Activated T-cell treated with anti-CD3 and anti-CD28 coated beads, Interleukin-2, amount 50 U/mL, for 1 hour (primary cell): ENCODE data around the gene FXYD3.
A peak's percentile ranks its signal among the peaks of the same experiment; 100 is the strongest.
"Not testable (repeated sequence)": the region's sequence is repeated elsewhere in the genome, so short reads cannot be mapped to it uniquely, and the experiment has no call there.

ENCODE experiments used
- DNase-seq: peaks from one replicate; pipeline ENCODE4 v3.0.0-alpha.2; 2020

FXYD3 gene

DNA sequence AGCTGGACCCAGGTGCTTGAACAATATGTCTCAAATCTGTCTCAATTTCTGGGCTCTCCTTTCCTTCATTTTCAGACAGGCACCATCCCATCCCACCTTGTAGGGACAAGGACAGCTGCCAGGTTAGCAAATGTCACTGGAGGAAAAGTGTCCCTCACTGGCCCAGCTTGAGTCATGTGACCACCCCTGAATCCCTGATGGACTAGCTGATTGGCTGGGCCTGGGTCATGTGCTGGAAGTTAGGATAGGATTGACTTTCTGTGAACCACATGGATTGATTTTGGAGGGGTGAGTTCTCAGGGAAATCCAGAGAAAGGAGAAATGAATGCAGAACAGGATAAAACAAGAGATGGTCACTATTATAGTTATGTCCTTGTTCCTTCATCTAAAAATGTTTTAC, 28.2 kb upstream of the FXYD3 start:
- DNase-seq: no peak

DNA sequence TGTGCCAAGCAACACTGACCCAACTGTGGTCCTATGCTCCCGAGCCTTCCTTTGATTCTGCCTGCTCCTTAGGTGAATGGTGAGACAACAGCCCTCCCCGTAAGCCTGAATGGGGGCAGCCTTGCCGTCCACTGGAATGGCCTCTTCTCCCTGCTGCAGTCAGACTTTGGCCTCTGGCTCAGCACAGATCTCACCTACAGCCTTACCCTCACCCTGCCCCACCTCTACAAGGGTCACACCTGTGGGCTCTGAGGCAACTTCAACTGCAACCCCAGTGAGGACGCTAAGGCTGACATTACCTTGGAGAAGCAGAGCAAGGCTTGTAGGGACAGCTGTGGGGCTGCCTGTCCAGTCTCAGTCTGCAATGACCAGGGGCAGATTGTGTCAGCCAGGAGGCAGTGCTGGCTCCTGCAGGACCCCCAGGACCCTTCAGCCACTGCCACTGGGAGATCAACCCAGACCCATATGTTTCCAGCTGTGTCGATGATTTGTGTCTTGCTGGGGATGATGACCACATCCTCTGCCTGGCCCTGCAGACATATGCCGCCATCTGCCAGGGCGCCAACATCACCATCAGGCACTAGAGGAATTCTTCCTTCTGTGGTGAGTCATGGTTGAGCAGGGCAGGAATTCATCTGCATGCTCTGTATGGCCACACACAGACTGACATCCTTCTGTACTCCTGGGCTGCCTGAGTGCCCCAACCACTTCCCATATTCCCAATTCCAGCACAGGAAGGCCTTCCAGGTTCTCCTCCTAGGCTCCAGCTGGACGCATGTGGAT, 27.3 kb upstream of the FXYD3 start:
- no peak for DNase-seq

DNA sequence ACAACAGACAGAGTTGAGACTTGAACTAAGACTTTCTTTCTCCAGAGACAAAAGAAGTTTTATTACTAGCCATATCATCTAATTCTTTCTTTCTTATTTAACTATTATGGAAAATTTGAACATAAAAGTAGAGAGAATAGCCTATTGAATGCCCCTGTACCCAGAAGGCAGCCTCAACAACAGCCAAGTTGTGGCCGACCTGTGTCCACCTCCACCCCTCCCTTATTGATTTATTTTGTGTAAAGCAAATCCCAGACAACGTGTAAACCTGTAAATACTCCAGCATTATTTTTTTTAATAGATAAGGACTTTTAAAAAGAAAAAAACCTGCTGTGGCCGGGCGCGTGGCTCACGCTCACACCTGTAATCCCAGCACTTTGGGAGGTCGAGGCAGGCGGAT, 26.1 kb upstream of the FXYD3 start:
- no peak for DNase-seq

DNA sequence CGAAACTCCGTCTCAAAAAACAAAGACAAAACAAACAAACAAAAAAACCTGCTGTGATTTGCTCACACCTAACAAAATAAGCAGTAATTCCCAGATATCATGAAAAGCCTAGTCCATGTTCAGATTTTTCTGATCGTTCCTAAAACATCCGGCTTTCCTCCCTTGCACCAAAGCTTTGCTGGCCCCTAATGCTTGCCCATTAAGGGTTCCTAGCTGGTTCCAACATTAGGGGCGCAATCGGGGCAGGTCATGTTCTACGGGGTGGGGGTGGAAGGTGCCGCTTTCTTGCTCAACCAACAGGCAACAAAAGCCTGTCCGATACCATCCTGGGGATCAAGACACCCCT, 25.5 kb upstream of the FXYD3 start:
- no peak for DNase-seq

DNA sequence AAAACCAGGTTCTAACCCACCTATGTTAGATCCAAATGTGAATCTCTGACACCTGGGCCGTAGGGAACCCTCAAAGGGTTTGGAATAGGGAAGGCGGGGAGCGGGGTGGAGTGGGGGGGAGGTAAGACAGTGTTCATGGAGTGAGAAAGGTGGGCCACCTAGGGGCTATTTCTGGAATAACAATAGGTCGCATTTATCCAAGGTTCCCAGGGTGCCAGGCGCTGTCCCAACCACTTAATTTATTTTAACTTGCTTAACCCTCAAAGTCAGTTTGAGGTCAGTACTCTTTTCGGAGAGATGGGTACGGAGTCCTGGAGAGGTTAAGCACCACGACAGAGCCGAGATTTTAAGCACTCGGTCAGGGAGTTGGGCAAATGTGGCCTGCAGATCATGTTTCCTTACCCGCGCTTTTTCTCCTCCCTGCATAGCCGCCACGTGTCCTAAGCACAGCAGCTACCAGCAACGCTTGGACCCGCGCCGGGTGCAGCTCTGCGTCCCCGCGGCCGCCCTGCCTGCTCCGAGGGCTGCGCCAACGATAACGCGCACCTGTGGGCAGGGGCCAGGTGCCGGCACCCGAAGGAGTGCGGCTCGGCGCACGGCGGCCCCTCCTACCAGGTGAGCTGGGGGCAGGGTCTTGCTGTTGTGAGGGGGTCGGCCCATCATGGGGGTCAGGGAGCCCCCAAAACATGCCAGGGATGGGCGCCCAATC, 25.0 kb upstream of the FXYD3 start:
- peak; percentile 35 for DNase-seq

DNA sequence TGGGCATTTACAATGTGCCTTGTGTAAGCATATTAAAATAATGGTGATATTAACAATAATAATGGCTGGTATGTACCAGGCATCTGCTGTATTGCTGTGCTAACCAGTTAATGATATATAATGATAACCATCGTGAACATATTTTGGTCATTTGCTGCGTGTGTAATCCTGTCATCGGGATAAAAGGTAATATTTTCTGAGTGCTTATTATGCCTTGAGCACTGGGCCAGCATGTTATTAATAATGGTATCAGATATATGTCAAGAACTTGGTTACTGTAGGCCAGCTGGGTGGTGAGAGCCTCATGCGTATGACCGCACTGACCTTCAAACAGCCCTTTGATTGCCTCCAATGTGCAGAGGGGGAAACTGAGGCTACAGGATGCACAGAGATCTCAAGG, 22.2 kb upstream of the FXYD3 start:
- no peak for DNase-seq

DNA sequence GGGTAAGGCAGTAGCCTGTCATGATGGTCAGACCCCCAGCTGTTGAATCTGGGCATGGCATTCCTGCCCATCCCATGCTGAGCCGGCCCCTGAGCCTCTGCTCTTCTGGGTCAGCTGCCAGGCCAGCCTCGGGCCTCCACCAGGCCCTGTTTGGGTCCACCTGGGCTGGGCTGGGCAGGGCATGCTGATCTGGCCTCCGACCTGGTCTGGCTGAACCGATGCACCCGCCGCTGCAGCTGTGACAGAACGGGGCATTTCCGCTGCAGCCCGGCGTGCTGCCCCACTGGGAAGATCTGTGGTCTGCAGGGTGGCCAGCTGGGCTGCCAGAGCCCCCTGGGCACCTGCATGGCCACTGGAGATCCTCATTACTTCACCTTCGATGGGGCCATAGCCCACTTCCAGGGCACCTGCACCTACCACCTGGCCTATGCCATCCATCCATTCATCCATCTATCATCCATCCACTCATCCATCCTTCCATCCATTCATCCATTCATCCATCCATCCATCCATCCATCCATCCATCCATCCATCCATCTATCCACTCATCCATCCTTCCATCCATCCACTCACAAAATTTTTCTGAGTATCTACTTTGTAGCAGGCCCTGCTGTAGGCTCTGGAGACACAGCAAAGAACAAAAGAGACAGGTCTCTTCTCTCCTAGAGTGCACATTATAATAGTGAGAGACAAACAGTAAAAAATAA, 21.5 kb upstream of the FXYD3 start:
- no peak for DNase-seq

DNA sequence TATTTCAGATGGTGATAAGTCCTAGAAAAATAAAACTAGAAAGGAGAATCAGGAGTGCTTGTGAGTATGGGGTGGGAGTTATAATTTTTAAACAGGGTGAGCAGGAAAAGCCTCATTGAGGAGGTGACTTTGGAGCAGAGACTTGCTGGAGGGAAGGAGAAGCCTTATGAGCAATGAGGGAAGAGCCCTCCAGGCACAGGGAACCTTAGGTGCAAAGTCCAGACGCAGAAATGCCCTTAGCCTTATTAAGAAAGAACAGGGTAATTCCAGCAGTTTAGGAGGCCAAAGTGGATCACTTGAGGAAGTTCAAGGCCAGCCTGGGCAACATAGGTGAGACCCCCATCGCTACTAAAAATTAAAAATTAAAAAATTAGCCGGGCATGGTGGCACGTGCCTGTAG, 21.0 kb upstream of the FXYD3 start:
- no peak for DNase-seq

DNA sequence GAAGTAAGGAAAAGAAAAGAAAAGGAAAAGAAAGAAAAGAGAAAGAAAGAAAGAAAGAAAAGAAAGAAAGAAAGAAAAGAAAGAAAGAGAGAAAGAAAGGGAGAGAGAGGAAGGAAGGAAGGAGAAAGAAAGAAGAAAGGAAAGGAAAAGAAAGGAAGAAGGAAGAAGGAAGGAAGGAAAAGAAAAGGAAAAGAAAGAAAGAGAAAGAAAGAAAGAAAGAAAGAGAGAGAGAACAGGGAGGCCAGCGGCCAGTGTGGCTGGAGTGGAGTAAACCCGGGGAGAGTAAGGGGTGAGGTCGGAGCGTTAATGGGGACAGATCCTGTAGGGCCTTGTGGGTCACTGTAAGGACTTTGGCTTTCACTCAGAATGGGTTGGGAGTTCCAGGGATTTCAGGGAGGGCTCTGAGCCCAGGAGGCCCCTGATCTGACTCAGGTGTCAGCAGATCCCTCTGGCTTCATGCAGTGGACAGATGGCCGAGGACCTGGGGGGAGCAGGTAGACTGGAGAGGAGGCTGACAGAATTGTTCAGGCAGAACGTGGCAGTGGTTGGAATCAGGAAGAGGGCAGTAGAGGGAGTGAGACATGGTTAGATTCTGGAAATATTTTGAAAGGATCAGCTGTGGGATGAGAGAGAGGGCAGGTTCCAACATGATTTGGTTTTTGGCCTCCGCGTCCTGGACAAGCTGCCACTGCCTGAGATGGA, 19.8 kb upstream of the FXYD3 start:
- no peak for DNase-seq

DNA sequence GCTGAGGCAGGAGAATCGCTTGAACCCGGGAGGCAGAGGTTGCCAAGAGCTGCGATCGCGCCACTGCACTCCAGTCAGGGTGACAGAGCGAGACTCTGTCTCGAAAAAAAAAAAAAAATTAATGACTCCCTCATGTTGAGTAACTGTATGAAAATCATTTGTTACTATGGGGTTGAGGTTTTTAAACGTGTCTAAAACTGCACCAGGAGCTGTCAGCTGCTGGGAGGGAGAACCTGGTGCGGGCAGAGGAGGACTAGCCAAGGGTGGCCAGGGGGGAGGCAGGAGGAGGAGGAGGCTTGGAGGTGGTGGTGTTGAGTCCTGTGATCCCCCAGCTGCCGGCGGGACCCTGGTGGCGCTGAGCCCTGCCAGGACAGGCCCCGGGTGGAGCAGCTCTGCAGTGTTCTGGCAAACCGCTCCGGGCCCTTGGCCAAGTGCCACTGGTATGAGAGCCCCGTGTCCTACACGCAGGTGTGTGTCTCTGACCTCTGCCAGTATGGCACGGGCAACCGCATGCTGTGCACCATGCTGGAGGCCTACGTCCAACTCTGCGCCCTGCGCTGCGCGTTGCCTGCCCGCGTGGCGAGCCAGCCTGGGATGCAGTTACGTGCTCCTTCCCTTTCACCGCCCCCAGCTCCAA, 17.1 kb upstream of the FXYD3 start:
- DNase-seq: no peak

DNA sequence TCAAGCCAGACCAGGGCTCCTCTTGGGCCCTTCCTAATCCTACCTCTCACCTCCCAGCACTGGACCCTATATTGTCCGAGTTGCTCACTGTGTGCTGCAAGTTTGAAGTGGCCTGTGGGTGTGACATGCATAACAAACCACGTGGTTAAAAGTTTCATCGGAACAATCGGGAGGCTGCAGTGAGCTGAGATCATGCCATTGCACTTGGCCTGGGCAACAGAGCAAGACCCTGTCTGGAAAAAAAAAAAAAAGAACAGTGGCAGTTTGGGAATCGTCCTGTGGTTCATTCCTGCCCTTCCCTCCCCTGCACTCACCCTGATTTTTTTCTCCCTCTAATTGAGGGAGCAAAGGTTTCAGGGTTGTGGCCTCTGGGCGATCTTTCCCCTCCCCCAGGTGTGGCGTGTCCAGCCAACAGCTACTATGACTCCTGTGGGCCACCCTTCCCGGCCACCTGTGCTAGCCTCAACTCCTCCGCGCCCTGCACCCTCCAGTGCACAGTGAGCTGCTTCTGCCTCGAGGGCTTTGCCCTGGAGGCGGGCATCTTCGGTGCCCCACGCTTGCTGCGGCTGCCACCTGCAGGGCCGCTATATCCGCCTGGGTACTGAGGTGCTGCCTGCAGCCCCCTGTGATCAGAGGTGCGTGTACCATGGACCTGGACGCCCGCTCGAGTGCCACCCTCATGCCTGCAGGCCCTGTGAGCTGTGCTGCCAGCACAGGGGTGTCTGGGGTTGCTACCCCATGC, 16.3 kb upstream of the FXYD3 start:
- no peak for DNase-seq

DNA sequence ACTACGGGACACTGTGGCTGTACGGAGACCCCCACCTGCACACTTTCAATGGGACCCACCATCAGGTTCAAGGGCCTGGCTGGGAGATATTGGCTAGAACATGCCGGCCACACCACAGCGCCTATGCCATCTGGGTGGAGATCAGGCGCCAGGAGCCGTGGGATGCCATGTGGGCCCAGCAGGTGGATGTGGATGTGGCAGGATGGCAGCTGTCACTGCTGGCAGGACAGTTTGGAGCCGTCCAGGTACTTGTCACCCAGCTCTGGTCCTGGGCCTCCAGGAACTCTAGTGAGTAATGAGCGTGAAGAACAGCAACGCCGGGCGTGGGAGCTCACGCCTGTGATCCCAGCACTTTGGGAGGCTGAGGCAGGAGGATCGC, 15.7 kb upstream of the FXYD3 start:
- DNase-seq: no peak

DNA sequence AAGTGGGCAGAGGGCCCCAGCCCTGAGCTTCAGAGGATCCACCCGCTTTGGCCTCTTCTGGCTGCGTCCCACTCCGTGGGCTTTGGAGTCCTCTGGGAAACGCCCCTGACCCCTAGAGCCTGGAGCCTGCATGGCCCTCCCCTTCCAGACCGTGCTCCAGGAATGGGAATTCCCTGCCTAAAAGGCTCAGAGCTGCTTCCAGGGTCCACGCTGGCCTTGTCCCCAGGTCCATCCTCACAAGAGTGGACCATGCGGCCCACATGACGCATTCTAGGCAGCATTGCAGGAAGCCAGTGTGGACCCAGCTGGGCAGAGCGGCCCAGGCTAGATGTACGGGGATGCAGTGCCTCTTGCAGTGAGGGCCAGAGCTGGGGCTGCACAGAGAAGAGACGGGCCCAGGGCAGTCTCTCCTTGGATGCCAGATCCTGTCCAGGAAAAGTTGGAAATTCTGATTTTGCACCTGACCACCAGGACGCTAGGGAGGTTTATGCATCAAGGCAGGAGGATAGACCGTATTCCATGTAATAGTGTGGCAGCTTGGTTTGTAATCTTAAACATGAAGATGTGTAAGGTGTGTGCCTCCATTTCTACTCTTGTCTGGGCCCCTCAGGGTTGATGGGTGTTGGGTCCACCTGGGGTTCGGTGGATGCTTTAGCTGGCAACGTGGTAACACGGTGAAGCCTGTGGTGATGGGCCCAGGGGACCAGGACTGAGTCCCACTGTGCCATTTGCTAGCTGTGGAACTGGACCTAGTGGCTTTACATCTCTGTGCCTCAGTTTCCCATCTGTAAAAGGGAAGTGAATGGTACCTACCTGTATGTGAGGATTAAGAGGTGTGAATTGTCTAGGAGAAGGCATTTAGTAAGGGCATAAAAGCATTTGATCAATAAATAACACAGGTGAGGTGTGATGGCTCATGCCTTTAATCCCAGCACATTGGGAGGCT, 14.8 kb upstream of the FXYD3 start:
- DNase-seq: no peak

DNA sequence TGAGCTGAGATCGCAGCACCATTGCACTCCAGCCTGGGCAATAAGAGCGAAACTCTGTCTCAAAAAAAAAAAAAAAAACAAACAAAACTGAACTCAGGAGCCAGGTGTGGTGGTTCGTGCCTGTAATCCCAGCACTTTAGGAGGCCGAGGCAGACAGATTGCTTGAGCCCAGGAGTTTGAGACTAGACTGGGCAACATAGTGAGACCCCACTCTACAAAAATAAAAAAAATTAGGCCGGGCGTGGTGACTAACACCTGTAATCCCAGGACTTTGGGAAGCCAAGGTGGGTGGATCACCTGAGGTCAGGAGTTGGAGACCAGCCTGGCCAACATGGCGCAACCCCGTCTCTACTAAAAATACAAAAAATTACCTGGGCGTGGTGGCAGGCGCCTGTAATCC, 13.7 kb upstream of the FXYD3 start:
- DNase-seq: not testable (repeated sequence)

DNA sequence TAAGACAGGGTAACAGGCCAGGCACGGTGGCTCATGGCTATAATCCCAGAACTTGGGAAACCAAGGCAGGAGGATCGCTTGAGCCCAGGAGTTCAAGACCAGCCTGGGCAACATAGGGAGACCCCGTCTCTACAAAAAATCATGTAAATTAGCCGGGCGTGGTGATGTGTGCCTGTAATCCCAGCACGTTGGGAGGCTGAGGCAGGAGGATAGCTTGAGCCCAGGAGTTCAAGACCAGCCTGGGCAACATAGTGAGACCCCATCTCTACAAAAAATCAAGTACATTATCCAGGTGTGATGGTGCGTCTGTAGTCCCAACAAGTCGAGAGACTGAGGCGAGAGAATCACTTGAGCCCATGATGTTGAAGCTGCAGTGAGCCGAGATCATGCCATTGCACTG, 12.0 kb upstream of the FXYD3 start:
- DNase-seq: not testable (repeated sequence)

DNA sequence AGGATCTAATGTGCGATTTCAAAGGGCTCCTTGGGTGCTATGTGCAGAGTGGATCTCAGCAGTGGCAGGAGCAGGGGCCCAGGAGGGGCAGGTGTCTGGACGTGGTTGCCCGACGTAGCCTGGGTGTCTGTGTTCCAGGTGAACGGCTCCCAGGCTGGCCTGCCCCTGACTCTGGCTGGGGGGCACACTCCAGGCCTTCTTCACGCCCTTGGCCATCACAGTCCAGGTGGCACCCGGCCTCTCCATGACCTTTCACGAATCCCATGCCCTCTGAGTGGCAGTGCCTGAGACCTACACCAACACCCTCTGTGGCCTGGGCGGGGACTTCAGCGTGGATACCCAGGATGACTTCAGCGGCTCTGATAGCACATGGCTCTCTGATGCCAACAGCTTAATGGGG, 11.3 kb upstream of the FXYD3 start:
- no peak for DNase-seq

DNA sequence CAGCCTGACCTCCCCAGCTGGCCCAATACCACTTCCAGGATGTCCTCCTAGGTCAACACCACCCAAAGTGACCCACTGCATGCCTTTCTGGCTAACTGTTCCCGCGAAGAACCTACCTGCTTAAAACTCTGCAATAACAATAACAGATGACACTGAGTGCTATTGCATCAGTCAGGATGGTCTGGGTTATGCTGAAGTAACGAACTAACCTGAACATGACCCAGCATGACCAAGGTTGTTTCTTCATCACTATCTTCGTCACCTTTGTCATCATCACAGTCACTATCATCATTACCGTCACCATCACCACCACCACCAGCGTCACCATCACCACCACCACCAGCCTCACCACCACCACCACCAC, 10.6 kb upstream of the FXYD3 start:
- no peak for DNase-seq

DNA sequence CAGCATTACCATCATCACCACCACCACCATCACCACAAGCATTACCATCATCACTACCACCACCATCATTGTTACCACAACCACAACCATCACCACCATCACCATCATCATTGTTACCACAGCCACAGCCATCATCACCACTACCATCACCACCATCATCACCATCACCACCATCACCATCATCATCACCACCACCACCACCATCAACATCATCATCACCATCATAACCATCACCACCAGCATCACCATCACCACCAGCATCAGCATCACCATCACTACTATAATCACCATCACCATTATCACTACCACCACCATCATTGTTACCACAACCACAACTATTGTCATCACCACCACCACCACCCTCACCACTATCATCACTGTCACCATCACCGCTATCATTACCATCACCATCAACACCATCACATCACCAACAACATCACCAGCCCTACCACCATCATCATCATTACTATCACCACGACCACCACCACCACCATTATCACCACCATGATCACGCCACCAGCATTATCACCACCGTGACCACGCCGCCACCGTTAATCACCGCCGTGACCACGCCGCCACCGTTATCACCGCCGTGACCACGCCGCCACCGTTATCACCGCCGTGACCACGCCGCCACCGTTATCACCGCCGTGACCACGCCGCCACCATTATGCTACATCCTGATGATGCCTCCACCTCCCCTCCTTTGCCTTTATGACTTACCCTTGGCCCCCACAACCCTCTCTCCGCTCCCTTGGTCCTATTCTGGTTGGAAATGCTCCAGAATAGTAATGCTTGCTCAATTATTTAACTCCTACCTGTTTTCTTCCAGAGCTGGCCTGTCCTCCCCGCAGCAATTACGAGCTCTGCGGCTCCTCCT, 10.0 kb upstream of the FXYD3 start:
- no peak for DNase-seq

DNA sequence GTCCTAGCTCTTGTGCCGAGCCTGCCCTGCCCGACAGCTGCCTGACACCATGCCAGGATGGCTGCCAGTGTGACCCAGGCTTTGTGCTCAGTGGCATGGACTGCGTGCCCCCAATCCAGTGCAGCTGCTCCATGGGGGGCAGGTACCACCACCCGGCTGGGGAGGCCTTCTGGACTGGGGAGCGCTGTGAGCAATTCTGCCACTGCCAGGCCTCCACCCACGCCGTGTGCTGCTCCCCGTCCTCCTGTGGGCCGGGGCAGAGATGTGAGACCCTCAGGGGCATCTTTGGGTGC, 9.4 kb upstream of the FXYD3 start:
- DNase-seq: no peak

DNA sequence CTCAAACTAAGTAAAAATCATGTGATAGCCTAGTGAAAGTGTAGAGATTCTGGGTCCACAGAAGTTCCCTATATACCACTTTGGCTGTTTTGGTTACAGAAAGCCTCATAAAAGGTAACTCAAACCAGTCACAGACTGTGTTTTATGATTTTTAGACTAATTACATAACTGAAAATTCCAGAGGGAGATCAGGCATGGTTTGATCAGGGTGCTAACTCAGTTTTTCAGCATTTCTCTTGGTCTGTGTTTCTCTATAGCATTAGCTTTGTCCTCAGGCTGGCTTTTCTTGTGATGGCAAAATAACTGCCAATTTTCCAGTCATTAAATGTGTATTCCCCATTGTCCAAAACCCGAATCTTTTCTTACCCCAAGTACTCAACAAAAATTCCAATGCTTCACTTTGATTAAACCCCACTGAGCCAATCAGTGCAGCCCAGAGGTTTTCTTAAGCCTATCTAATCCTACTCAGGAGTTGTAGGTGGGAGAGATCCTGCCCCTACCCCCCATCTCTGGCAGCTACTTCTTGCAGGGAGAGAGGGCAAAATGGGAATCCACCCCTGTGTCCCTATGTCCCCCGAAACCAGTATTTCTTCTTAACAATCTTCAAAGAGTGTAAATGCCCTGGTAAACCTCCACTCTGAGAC, 8.6 kb upstream of the FXYD3 start:
- no peak for DNase-seq
